GM19468 (cell line): ENCODE results near the gene HTT.
"Not testable (repeated sequence)": the region's sequence is repeated elsewhere in the genome, so short reads cannot be mapped to it uniquely, and the experiment has no call there.

Experiments
- ATAC-seq: cut with Tn5 transposase; IDR thresholded peaks from one replicate; pipeline ENCODE4 v1.9.1; 2021; ENCODE audit warnings: mild to moderate bottlenecking, moderate library complexity, moderate number of reproducible peaks; ENCODE audit not compliant: unreplicated experiment; ENCODE audit errors: extremely low read depth

Gene HTT

DNA sequence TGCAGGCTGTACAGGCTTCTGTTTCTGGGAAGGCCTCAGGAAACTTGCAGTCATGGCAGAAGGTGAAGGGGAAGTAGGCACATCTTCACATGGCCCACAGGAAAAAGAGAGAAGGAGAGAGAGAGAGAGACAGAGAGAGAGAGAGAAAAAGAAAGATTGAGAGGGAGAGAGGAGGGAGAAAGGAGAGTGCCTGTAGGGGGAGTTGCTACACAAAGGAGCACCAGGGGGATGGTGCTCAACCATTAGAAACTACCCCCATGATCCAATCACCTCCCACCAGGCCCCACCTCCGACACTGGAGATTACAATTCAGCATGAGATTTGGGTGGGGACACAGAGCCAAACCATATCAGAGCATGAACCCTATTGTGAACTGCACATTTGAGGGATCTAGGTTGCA, 76.8 kb downstream of the HTT start:
- not testable (repeated sequence) for ATAC-seq

DNA sequence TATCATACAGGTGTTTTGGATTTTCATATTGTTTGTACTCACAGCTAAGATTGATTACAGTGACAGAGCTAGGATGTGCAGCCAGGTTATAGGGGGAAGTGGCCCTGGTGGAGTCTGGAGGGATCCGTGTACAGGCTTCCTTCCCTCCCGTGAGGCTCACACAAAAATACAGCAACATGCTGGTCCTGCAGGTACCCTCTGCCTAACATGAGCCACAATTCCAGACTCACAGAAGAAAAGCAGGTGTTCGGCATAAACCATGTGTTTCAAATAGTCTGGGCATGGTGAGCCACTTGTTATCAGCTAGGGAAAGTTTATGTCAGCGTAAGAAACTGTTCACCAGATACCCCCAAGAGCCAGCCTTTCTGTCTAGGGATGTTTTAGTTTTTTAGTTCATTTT, 82.9 kb downstream of the HTT start:
- ATAC-seq = no peak

DNA sequence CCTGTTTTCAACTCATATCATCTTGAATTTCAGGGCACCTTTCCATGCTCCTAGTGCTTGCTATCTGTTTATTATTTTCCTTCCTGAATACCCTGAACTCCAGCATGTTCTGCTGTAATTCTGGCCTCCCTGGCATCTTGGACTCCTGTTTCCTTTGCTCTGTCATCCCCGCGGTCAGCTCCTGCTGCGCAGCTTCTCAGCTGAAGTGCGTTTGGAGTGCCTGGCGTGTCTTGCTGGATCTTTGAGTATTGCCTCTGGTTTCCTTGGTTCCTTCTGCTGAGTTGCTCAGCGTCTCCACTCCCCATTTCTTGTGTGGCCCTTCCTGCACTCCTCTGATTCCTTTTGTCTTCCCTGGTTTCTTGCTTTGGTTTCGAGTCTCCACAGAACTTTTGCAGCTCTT, 84.4 kb downstream of the HTT start:
- ATAC-seq = no peak

GRCh38 chr4:3160438-3160837, 86.0 kb downstream of the HTT start:
- no peak for ATAC-seq

- not testable (repeated sequence) for ATAC-seq
These were observed 86.6 kb downstream of the HTT start for GRCh38 chr4:3161044-3161443.

DNA sequence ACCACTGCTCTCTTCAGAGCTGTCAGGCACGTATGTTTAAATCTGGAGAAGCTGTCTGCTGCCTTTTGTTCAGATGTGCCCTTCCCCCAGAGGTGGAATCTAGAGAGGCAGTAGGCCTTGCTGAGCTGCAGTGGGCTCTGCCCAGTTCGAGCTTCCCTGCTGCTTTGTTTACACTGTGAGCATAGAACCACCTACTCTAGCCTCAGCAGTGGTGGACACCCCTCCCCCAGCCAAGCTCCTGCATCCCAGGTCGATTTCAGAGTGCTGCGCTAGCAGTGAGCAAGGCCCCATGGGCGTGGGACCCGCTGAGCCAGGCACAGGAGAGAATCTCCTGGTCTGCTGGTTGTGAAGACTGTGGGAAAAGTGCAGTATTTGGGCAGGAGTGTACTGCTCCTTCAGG, 92.0 kb downstream of the HTT start:
- ATAC-seq = not testable (repeated sequence)

DNA sequence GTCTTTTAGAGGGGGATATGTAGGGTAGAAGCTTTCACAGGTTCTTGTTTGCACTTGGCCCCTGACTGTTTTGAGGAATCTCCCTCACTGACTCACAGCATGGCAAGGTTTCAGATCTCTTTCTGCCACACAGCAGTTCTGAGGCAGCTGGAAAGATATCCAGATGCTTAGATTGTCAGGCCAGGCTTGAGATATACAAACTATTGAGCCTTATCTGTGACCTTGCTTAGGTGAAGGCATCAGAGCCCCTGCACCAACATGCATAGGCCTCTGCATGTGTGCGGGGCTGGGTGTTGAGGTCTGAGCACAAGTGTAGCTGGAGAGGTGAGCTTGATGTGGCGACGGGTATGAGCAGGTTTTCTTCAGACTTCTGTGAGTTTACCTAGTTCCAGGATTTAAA, 93.5 kb downstream of the HTT start:
- no peak for ATAC-seq

DNA sequence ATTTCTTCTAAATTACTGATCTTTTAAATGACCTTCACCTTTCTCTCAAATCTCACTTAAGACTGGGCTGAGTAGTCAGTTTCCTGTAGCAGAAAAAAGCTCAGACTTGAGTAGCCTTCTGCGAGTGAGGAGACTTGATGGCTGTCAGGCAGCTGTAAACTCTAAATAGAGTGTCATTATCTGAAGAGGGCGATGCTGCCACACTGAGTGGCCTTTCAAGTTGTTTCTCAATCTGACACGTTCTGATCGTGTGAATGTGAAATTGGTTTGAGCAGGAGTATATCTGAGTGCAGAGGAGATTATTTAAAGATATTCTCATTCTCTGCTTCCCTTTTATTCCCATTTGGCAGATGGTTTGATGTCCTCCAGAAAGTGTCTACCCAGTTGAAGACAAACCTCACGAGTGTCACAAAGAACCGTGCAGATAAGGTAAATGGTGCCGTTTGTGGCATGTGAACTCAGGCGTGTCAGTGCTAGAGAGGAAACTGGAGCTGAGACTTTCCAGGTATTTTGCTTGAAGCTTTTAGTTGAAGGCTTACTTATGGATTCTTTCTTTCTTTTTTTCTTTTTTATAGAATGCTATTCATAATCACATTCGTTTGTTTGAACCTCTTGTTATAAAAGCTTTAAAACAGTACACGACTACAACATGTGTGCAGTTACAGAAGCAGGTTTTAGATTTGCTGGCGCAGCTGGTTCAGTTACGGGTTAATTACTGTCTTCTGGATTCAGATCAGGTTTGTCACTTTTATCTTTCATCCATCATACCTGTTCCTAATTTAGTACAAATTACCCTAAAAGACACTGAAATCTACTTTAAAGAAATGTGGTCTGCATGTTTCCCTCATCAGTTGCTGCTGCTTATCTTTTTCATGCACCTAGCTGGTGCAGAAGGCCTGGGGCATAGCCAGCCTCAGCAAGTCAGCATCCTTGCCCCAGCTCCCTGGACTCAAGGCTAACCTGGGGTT, 100.2 kb downstream of the HTT start:
- no peak for ATAC-seq

- ATAC-seq = no peak
These were observed 102.1 kb downstream of the HTT start for GRCh38 chr4:3176367-3177229.

- ATAC-seq = no peak
These were observed 102.9 kb downstream of the HTT start for GRCh38 chr4:3177426-3177825.

GRCh38 chr4:3177905-3178304, 103.4 kb downstream of the HTT start:
- no peak for ATAC-seq

GRCh38 chr4:3178351-3178750, 103.9 kb downstream of the HTT start:
- ATAC-seq = no peak

GRCh38 chr4:3179126-3179706, 104.7 kb downstream of the HTT start:
- no peak for ATAC-seq

DNA sequence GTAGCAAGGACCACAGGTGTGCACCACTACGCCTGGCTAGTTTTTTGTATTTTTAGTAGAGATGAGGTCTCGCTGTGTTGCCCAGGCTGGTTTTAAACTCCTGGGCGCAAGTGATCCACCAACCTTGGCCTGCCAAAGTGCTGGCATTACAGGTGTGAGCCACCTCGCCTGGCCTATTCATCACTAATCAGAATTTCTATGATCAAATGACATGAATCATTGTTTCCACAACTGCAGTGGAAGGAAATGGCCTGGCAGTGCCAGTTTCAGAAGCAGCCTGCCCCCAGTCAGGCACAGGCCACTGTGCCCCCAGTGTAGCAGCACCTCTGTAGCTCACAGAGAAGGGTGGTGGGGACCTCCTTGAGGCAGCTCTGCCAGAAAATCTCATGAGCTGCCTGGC, 108.5 kb downstream of the HTT start:
- ATAC-seq = no peak

DNA sequence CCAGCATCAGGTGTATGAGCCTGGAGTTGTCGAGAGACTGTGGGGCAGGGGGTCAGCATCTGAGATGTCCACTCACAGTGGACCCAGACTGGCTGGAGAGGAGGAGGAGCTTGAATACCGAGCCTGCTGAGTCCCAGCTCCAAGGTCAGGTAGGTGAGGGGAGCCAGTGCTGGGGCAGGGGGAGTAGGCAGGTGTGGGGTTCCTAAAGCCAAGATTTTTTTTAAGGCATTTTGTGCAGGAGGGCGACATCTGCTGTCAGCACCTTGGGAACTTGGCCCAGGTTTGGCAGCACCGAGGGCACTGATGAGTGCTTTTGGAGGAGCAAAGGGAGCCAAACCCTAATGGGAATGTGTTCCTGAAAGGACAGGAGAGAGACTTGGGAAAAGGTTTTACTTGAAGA, 110.2 kb downstream of the HTT start:
- no peak for ATAC-seq

DNA sequence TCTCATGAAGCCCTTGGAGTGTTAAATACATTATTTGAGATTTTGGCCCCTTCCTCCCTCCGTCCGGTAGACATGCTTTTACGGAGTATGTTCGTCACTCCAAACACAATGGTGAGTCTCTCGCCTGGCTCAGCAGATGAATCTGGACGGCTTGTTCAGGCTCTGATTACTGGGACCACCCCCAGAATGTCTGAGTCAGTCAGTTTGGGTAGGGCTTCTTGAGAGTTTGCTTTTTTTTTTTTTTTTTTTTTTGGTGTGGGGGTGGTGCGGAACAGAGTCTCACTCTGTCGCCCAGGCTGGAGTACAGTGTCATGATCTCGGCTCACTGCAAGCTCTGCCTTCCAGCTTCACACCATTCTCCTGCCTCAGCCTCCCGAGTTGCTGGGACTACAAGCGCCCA, 112.1 kb downstream of the HTT start:
- ATAC-seq = no peak

GRCh38 chr4:3188118-3188517, 113.6 kb downstream of the HTT start:
- ATAC-seq = no peak

- ATAC-seq = no peak
These were observed 115.0 kb downstream of the HTT start for GRCh38 chr4:3189459-3189858.

GRCh38 chr4:3190549-3190948, 116.1 kb downstream of the HTT start:
- no peak for ATAC-seq

DNA sequence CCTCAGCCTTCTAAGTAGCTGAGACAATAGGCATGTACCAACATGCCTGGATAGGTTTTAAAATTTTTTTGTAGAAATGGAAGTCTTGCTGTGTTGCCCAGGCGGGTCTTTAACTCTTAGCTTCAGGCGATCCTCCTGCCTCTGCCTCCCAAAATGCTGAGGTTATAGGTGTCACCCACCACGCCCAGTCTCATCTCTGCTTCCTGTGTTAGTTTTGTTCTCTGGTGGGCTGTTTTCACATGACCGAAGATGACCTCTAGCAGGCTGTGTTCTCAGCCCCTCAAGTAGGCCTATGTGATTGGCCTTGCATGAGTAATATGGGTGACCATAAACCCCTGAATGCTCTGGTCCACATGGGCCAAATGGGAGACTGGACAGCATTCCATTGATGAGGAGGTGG, 117.7 kb downstream of the HTT start:
- ATAC-seq = no peak

- no peak for ATAC-seq
These were observed 118.3 kb downstream of the HTT start for GRCh38 chr4:3192827-3193226.
